ENCODE results near the gene NACC2.
"Not testable (repeated sequence)": the region's sequence is repeated elsewhere in the genome, so short reads cannot be mapped to it uniquely, and the experiment has no call there.

Gene NACC2

GRCh38 chr9:136109351-136110081 is 14.4 kb upstream of the NACC2 start:
- DNase-seq = peak; percentile 89

- no peak for DNase-seq
Observed at GRCh38 chr9:136108648-136109266, 13.7 kb upstream of the NACC2 start.

DNA sequence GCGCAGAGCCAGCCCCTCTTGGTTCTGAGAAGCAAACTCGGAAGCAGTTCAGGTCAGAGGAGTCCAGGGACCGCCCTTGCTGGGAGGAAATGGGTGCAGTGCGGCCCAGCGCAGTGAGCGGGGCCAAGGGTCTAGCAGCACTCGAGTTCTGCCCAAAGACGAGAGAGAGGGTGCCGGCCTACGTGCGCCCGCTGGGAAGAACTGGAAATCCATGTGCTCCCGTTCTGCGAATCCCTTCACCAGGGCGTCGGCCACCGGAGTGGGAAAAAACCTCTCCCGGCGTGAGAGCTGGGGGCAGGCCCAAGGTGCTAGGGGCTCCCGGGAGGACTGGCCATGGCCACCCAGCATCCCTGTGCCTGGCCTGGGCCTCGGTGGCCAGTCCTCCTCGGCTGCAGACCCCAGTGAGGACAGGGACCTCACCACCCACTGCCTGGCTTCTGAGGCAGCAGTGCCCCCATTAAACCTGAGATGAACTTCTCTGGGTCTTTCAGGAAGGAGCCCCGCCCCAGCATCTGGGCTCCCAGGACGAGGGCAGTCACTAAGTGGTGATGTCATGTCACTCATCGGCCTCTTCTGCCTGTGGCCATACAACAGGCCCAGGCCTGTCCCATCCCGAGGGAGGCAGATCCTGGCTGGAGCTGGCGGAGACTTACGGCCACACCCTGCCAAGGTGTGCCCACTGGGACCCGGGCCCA is 13.0 kb upstream of the NACC2 start:
- DNase-seq = peak; percentile 40

GRCh38 chr9:136107155-136107952 is 12.3 kb upstream of the NACC2 start:
- no peak for DNase-seq

DNA sequence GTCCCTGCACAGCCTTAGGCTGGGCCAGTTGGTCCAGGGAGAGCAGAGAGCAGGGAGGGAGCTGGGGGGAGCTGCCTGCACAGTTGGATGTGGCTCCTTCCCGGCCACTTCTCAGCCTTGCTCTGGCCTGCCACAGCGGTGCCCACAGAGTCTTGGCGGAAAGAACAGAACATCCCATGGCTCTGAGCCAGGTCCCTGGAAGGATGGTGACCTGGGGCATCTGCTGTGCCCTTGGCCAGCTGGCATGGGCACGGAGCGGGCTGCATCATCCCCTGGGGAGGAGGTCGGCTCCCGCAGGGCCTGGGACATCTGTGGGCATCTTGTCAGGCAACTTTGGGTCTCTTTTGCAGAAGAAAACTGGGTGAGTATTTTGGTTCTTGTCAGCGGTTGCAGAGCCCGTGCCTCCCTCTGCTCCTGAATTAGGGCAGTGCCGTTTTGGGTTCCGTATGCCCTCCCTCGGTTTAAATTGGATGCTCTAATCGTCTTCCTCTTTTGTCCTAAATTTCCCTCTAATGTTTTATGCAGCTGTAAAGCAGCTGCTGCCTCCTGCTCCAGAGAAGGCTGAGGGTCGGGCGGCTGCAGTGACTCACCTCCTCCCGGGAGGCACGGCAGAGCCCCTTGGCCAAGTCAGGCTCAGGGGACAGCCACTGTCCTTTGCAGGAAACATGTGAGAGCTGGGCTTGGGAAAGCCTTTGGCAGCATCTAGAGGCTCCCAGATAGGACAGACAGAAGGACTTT is 10.5 kb upstream of the NACC2 start:
- no peak for DNase-seq

DNA sequence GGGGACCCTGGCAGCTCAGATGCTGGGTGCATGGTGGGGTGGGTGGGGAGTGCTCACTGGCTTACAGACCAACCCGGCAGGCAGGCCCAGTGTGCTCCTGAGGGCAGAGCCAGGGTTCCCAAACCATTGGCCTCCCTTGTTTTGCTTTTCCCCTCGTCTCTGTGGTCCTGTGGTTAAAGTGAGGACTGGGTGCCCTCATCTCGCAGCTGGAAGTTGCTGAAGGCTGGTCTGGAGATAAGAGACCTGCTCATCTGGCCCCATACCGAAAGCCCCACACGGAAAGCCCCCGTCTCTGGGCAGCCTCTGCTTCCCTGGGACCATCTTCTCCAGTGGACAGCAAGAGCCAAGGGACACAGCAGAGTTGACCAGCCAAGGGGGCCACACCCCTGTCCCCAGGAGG is 9.8 kb upstream of the NACC2 start:
- DNase-seq = no peak

DNA sequence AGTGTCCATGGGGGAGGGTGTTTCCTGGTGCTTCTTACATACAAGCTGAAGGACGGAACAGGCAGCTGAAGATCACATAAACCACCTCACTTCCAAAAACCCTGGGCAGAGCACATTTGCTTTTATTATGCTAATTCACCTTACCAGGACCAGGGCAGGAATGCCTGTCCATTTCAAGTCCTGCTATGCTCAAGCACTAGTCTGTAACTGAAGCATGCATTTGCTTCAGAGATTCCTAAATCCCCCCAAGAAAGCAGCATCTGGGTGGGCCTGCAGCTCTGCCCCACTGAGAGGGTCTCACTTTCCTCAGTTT is 9.4 kb upstream of the NACC2 start:
- no peak for DNase-seq

DNA sequence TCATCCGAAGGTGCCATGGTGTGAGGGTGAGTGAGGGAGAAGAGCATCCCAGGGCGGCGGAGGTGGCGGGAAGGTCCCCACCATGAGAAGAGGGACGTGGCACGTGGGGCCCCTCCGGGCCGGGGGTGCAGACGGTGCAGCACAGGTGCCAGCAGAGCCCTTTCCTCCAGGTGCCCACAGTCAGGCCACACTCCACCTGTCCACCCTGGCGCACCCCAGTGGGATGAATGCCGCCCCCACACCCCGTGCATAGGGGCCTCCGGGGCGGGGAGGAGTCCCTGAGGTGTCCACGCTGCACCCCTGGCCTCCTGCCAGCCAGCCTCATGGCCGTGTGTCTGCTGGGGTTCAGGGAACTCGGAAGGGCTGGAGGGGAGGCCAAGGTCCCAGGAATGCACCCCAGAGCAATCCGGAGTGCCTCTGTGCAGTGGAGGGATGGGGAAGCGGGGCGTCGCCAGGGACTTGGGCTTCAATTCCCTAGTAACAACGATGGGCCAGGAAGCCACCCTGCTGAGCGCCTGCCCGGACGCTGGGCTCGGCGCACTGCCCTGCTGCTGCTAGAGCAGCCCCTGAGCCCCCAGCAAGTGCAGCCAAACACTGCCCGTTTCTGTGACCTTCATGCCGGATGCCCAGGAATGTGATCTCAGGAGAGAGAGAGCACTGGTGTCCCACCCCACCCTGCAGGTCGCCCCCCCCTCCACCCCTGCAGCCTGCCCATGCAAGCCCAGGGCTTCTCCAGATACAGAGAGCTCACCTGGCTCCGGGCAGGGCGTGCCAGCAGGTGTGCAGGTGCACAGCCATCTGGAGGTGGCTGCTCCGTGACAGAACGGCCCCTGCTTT is 8.8 kb upstream of the NACC2 start:
- DNase-seq = peak; percentile 93

- DNase-seq = not testable (repeated sequence)
Observed at GRCh38 chr9:136101615-136102074, 6.6 kb upstream of the NACC2 start.

- DNase-seq = no peak
Observed at GRCh38 chr9:136100700-136101614, 5.9 kb upstream of the NACC2 start.

DNA sequence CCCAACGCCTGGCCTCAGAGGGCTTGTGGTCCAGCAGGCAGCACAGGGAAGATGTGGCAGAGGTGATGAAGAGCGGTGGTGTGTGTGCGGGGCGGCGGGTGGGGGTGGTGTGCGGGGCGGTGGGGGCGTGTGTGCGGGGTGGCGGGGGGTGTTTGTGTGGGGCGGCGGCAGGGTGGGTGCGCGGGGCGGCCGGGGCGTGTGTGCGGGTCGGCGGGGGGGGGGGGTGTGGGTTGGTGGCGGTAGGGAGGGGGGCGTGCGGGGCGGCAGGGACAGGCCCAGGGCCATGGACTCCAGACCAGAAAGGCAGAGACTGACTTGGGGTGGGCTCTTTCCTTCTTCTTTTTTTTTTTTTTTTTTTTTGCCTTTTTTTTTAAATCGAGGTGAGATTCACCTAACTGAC is 4.5 kb upstream of the NACC2 start:
- no peak for DNase-seq

- DNase-seq = no peak
Observed at GRCh38 chr9:136098844-136099243, 3.8 kb upstream of the NACC2 start.

DNA sequence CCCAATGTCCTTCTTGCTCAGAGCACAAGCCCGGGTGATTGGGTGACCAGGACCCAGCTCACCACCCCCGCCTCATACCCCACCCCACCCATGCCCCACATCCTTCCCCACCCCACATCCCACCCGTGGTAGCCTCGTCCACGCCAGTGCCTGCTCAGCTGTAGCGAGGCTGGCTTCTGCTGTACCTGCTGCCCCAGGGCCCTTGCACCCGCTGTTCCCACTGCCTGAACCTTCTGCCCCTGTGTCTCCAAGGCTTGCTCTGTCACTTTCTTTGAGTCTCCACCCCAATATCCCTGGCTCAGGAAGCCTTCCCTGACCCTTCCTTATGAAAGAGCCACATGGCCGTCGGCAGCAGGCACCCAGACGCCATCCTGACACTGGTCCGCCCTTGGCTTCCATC is 3.1 kb upstream of the NACC2 start:
- DNase-seq = no peak

GRCh38 chr9:136096505-136097001 is 1.5 kb upstream of the NACC2 start:
- DNase-seq = no peak

- DNase-seq = no peak
Observed at GRCh38 chr9:136093995-136094881, 851 bp downstream of the NACC2 start.

DNA sequence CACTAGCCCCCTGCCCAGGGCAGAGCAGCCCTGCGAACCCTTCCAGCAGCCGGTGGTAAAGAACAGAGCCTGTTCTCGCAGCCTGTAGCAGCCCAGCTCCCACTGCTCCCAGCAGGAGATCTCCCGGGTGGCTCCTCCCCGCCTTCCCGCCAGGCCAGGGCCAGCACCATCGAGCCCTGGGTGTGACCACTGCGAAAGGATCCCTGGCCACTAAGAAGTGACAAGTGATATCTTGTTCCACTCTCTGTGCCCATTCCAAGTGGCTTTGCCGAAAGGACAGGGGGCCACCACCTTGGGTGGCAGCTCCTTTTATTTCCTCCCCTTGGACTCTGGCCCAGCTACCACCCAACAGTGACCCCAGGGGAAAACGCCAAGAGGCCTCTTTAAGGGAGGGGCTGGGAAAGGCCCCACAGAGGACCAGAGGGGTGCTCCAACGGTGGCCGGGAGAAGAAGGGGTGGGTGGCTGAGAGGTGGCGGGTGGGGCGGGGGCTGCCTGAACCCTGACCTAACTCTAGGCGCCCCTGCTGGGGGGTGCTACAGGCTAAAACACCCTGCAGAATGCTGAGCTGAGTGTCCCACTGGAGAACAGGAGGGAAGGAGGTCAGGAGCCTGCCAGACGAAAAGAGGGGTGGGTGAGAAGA is 1.6 kb downstream of the NACC2 start:
- no peak for DNase-seq

- no peak for DNase-seq
Observed at GRCh38 chr9:136092741-136093140, 2.3 kb downstream of the NACC2 start.

GRCh38 chr9:136092353-136092650 is 2.8 kb downstream of the NACC2 start:
- no peak for DNase-seq

Measured in NCI-H1105 treated with DMSO at 0.1 percent for 48 hours (cell line).